ENCODE data around the gene IL21R. TPM values are rescaled to one million over a fixed set of nuclear protein-coding genes. Genes with fewer than 3 reads are reported as not detected.

IL21R gene
- total and polyA plus RNA-seq, 2 donors (not counting 3 experiments of a cell fraction or from before 2014, with no cell fraction given): 0.03 TPM; not detected in 1

- Histone ChIP-seq H3K9me1 (replicated peaks; ENCODE audit: control insufficient read depth, extremely low read depth, insufficient read depth, low read length) (no peaks in the 10 kb centered on the region), H3K4me2 (ENCODE audit: insufficient read depth, low read length) (no peak overlapping the region), H3K36me3 (ENCODE audit: control insufficient read depth in 2 of 2, extremely low read depth in 1 of 2, insufficient read depth in 2 of 2, low read length in 2 of 2) (no peaks in the 10 kb centered on the region), H3K9me3 (replicated peaks; ENCODE audit: control insufficient read depth, insufficient read depth, low read length) (no peaks in the 10 kb centered on the region), H3K27ac (ENCODE audit: insufficient read depth, low read depth, low read length) (no peak overlapping the region), H3K27me3 (ENCODE audit: control insufficient read depth in 2 of 2, insufficient read depth in 2 of 2, low read length in 2 of 2) (peaks cover 0 to 2% of the 10 kb centered on the region in 2 experiments), H4K20me1 (replicated peaks; ENCODE audit: control insufficient read depth, extremely low read depth, insufficient read depth, low read length) (no peaks in the 10 kb centered on the region), H2AFZ (ENCODE audit: low read depth, low read length) (no peak overlapping the region), H3K9ac (replicated peaks; ENCODE audit: extremely low read depth, insufficient read depth, low read length) (no peak overlapping the region), H3K4me1 (ENCODE audit: control insufficient read depth, extremely low read depth, insufficient read depth, low read length) (no peaks in the 10 kb centered on the region), H3K4me3 (replicated peaks in 1 of 3; ENCODE audit: insufficient read depth in 1 of 3, low read depth in 1 of 3, low read length in 3 of 3) (no peak overlapping the region), H3K79me2 (ENCODE audit: control insufficient read depth, insufficient read depth, low read length) (no peaks in the 10 kb centered on the region)
- dilution Hi-C loops (cut with MboI; ENCODE audit: extremely low pct_ligation_motif_present, low sequenced_read_pairs) (no loop called here), intact Hi-C loops (cut with micrococcal nuclease) (no loop called here)
- no peak for FAIRE-seq
- ChIA-PET POLR2A (no interaction called here), CTCF (no interaction called here)
- TF ChIP-seq MYC (IDR thresholded peaks at IDR 0.05; ENCODE audit: low read depth, low read length) (no peak), MAX (IDR thresholded peaks at IDR 0.05; ENCODE audit: insufficient read depth, insufficient read length) (no peak), EZH2 (IDR thresholded peaks at IDR 0.05; ENCODE audit: borderline replicate concordance, low read depth, low read length, severe bottlenecking) (no peak), CTCF (IDR thresholded peaks at IDR 0.05; ENCODE audit: extremely low read depth in 1 of 2, insufficient read depth in 1 of 2, low read depth in 1 of 2, low read length in 2 of 2) (no peak), FOS (IDR thresholded peaks at IDR 0.05; ENCODE audit: borderline replicate concordance, insufficient read depth, low read length) (no peak), JUN (IDR thresholded peaks at IDR 0.05; ENCODE audit: borderline replicate concordance, insufficient read depth, insufficient read length, low read depth) (no peak), GATA2 (IDR thresholded peaks at IDR 0.05; ENCODE audit: insufficient read depth, insufficient read length, low read depth, low read length) (no peak), POLR2A (IDR thresholded peaks at IDR 0.05; ENCODE audit: low read depth, low read length) (no peak), POLR2AphosphoS5 (IDR thresholded peaks at IDR 0.05; ENCODE audit: insufficient read depth, low read depth, low read length) (no peak)
- BruUV-seq (replicated peaks): no TSS peak
- no peak for DNase-seq (ENCODE audit: low read depth, low spot score)
Observed at GRCh38 chr16:27417047-27417671, 15.2 kb downstream of the IL21R start.
